SK-N-SH (cell line): ENCODE results near the gene ADGRA1. TPM values are rescaled to one million over a fixed set of nuclear protein-coding genes. Genes with fewer than 3 reads are reported as not detected.

ENCODE experiments used
- CTCF ChIA-PET: fragments of 300-600, 350-600 bp; formaldehyde crosslinking; extraction: SDS; loops from one replicate; lab custom pipeline; 2021; lab: Yijun Ruan, JAX
- POLR2A ChIA-PET: fragments of 350-600 bp; sonication (Branson Sonifier 250); formaldehyde crosslinking; extraction: SDS; loops from one replicate; lab custom pipeline; 2020; ENCODE audit warnings: antibody characterized with exemption, inconsistent platforms; lab: Yijun Ruan, JAX
- DNase-seq: peaks from one replicate; pipeline ENCODE4 v3.0.0; 2012
- H2AFZ ChIP-seq: fragments of 200-600 bp; sonication (generic); 2 replicates; pipeline ENCODE4 v1.8.1; 2016; ENCODE audit warnings: antibody characterized with exemption, mild to moderate bottlenecking, low read depth
- H3F3A ChIP-seq: fragments of 200-600 bp; sonication (generic); replicated peaks from 2 replicates; pipeline ENCODE3; 2016; ENCODE audit warnings: antibody characterized with exemption, mild to moderate bottlenecking; ENCODE audit not compliant: insufficient read depth
- H3K27ac ChIP-seq, 2 experiments: fragments of 200-500 bp in 1 of 2; fragments of 200-600 bp in 1 of 2; sonication (Bioruptor generic) in 1 of 2; sonication (generic), shearing (Covaris generic) in 1 of 2; 2 replicates each; pipeline versions ENCODE4 v1.5.1 to v1.6.1; 2014 to 2016; ENCODE audit warnings: low read depth in 2 of 2, inconsistent platforms in 1 of 2, low read length in 1 of 2, mild to moderate bottlenecking in 1 of 2, mixed read lengths in 1 of 2
- H3K27me3 ChIP-seq: fragments of 200-600 bp; sonication (generic), shearing (Covaris generic); 2 replicates; pipeline ENCODE4 v1.6.1; 2016; ENCODE audit warnings: mixed run types; ENCODE audit not compliant: insufficient read depth
- H3K36me3 ChIP-seq, 2 experiments: fragments of 200-500 bp in 1 of 2; fragments of 200-600 bp in 1 of 2; sonication (Bioruptor generic) in 1 of 2; sonication (generic) in 1 of 2; replicated peaks in 1 of 2; 2 replicates each; pipeline versions ENCODE3 to v1.5.1; 2014 to 2016; ENCODE audit warnings: low read length in 1 of 2, mild to moderate bottlenecking in 1 of 2; ENCODE audit not compliant: insufficient read depth in 2 of 2, control insufficient read depth in 1 of 2
- H3K4me1 ChIP-seq, 2 experiments: fragments of 200-500 bp in 1 of 2; fragments of 200-600 bp in 1 of 2; sonication (Bioruptor generic) in 1 of 2; sonication (generic), shearing (Covaris generic) in 1 of 2; 2 replicates each; pipeline versions ENCODE4 v1.5.1 to v1.6.1; 2014 to 2016; ENCODE audit warnings: low read depth in 1 of 2, low read length in 1 of 2, mixed run types in 1 of 2; ENCODE audit not compliant: insufficient read depth in 2 of 2, control insufficient read depth in 1 of 2
- H3K4me2 ChIP-seq: fragments of 200-600 bp; sonication (generic), shearing (Covaris generic); 2 replicates; pipeline ENCODE4 v1.6.1; 2017; ENCODE audit warnings: mixed run types
- H3K4me3 ChIP-seq, 2 experiments: fragments of 200-500 bp in 1 of 2; fragments of 200-600 bp in 1 of 2; sonication (Bioruptor generic) in 1 of 2; sonication (generic), shearing (Covaris generic) in 1 of 2; 2 replicates each; pipeline versions ENCODE4 v1.5.1 to v1.8.1; 2014 to 2016; ENCODE audit warnings: low read depth in 2 of 2, inconsistent platforms in 1 of 2, low read length in 1 of 2, mild to moderate bottlenecking in 1 of 2, mixed read lengths in 1 of 2, moderate library complexity in 1 of 2
- H3K79me2 ChIP-seq: fragments of 200-600 bp; sonication (generic); 2 replicates; pipeline ENCODE4 v1.8.1; 2017; ENCODE audit warnings: mild to moderate bottlenecking; ENCODE audit not compliant: insufficient read depth
- H3K9ac ChIP-seq: fragments of 200-600 bp; sonication (generic); 2 replicates; pipeline ENCODE4 v1.6.1; 2017; ENCODE audit warnings: mixed run types
- H3K9me2 ChIP-seq: fragments of 200-600 bp; sonication (generic); 2 replicates; pipeline ENCODE4 v1.6.1; 2017; ENCODE audit warnings: mixed run types
- H3K9me3 ChIP-seq: fragments of 200-600 bp; sonication (generic); 2 replicates; pipeline ENCODE4 v1.6.1; 2017; ENCODE audit warnings: mixed run types, mild to moderate bottlenecking, moderate library complexity
- H4K20me1 ChIP-seq: fragments of 200-600 bp; sonication (generic); 2 replicates; pipeline ENCODE4 v1.6.1; 2017; ENCODE audit warnings: mild to moderate bottlenecking, mixed run types; ENCODE audit not compliant: insufficient read depth
- CTCF ChIP-seq: fragments of 200-600 bp; sonication (generic); IDR thresholded peaks from 2 replicates; pipeline ENCODE4 v1.6.1; 2017; ENCODE audit warnings: antibody characterized with exemption, mild to moderate bottlenecking, moderate library complexity
- NFIC ChIP-seq: IDR thresholded peaks from 2 replicates; pipeline ENCODE4 v1.4.0; 2012; ENCODE audit warnings: borderline replicate concordance
- POLR2AphosphoS5 ChIP-seq: IDR thresholded peaks from 2 replicates; pipeline ENCODE4 v1.6.1; 2012; ENCODE audit warnings: low read depth, low read length
- RAD21 ChIP-seq: IDR thresholded peaks from 2 replicates; pipeline ENCODE4 v1.6.1; 2012; ENCODE audit warnings: mild to moderate bottlenecking, low read length
- RCOR1 ChIP-seq: fragments of 150-350 bp; IDR thresholded peaks from 2 replicates; pipeline ENCODE4 v1.6.1; 2017; ENCODE audit warnings: antibody characterized with exemption, low read length
- REST ChIP-seq: IDR thresholded peaks from 2 replicates; pipeline ENCODE4 v1.6.1; 2012; ENCODE audit warnings: mild to moderate bottlenecking, low read depth, low read length, moderate library complexity
- SIN3A ChIP-seq: IDR thresholded peaks from 2 replicates; pipeline ENCODE4 v1.6.1; 2012; ENCODE audit warnings: low read depth, mild to moderate bottlenecking, low read length, moderate library complexity, borderline replicate concordance
- TAF1 ChIP-seq: IDR thresholded peaks from 2 replicates; pipeline ENCODE4 v1.6.1; 2012; ENCODE audit warnings: low read depth, mild to moderate bottlenecking, low read length, moderate library complexity, borderline replicate concordance
- USF1 ChIP-seq: IDR thresholded peaks from 2 replicates; pipeline ENCODE4 v1.4.0; 2012; ENCODE audit warnings: low read depth, borderline replicate concordance
- USF2 ChIP-seq: fragments of 150-350 bp; IDR thresholded peaks from 2 replicates; pipeline ENCODE4 v1.6.1; 2017; ENCODE audit warnings: antibody characterized with exemption, low read length, low read depth, borderline replicate concordance
- YY1 ChIP-seq: IDR thresholded peaks from 2 replicates; pipeline ENCODE4 v1.4.0; 2012; ENCODE audit warnings: low read depth, mild to moderate bottlenecking
- ZBTB33 ChIP-seq: IDR thresholded peaks from 2 replicates; pipeline ENCODE4 v1.4.0; 2012; ENCODE audit warnings: low read depth, borderline replicate concordance
- WGBS: methylation state at CpG from one replicate; pipeline ENCODE4 v1.1.6; 2017; ENCODE audit warnings: low lambda C conversion rate; 5-methylcytosine and 5-hydroxymethylcytosine counted together
- polyA plus RNA-seq, 3 experiments: library from polyadenylated mRNA; depleted of rRNA; stranded (reverse); fragments of >200 nt; gene quantifications; 2 replicates each; pipeline ENCODE4 v1.2.3, GENCODE V29; 2012

ADGRA1 gene
- polyA plus RNA-seq, 1 of the 3 experiments (the other 2 are of a cell fraction) = not detected

- TF ChIP-seq NFIC (no peak), POLR2AphosphoS5 (no peak), REST (no peak)
These were observed 16.0 kb upstream of the ADGRA1 start (continued) for GRCh38 chr10:133071733-133072132.

GRCh38 chr10:133072196-133072595 lies 15.5 kb upstream of the ADGRA1 start:
- peaks cover 0 to 2% of the 10 kb centered on the region in 2 experiments; a peak in 1 of 4 replicates for H3K4me1 ChIP-seq
- no peak overlapping the region for H3K27ac ChIP-seq
- H4K20me1 ChIP-seq = no peaks in the 10 kb centered on the region
- CTCF ChIA-PET = no interaction called here
- no peak overlapping the region for H3K4me2 ChIP-seq
- no peak overlapping the region for H3K4me3 ChIP-seq
- no peaks in the 10 kb centered on the region for H3K79me2 ChIP-seq
- no peak for TF ChIP-seq RCOR1
- no peak for TF ChIP-seq CTCF
- TF ChIP-seq YY1 = no peak
- H2AFZ ChIP-seq = no peak overlapping the region
- DNase-seq = no peak
- H3K9me3 ChIP-seq = no peaks in the 10 kb centered on the region
- no peaks in the 10 kb centered on the region for H3K36me3 ChIP-seq
- no peak overlapping the region for H3K9ac ChIP-seq
- H3F3A ChIP-seq = no peaks in the 10 kb centered on the region
- POLR2A ChIA-PET = no interaction called here
- no peaks in the 10 kb centered on the region for H3K27me3 ChIP-seq
- H3K9me2 ChIP-seq = no peaks in the 10 kb centered on the region
- WGBS = 62% methylated on average over 14 of the region's 19 CpGs

GRCh38 chr10:133072720-133073390 lies 14.9 kb upstream of the ADGRA1 start:
- WGBS = 75% methylated on average over 25 of the region's 34 CpGs
- no peak overlapping the region for H2AFZ ChIP-seq
- no peak overlapping the region for H3K9ac ChIP-seq
- H3K9me2 ChIP-seq = no peaks in the 10 kb centered on the region
- POLR2A ChIA-PET = no interaction called here
- no peaks in the 10 kb centered on the region for H3K36me3 ChIP-seq
- no peaks in the 10 kb centered on the region for H3K79me2 ChIP-seq
- H3F3A ChIP-seq = no peaks in the 10 kb centered on the region
- no peak overlapping the region for H3K27ac ChIP-seq
- no peak for DNase-seq
- no peaks in the 10 kb centered on the region for H4K20me1 ChIP-seq
- CTCF ChIA-PET = no interaction called here
- peaks cover 0 to 2% of the 10 kb centered on the region in 2 experiments; a peak in 1 of 4 replicates for H3K4me1 ChIP-seq
- no peak overlapping the region for H3K4me2 ChIP-seq
- H3K9me3 ChIP-seq = no peaks in the 10 kb centered on the region
- H3K4me3 ChIP-seq = no peak overlapping the region
- H3K27me3 ChIP-seq = no peaks in the 10 kb centered on the region
- TF ChIP-seq USF1 (no peak), RAD21 (no peak), ZBTB33 (no peak), CTCF (no peak), SIN3A (no peak), USF2 (no peak), TAF1 (no peak)
